K562 (cell line): ENCODE results near the gene DAGLA. TPM values are rescaled to one million over a fixed set of nuclear protein-coding genes. Genes with fewer than 3 reads are reported as not detected.

ENCODE experiments used
- ARID2 ChIP-seq: fragments of 450-650 bp; IDR thresholded peaks from 2 replicates; pipeline ENCODE4 v1.6.1; 2017; ENCODE audit warnings: antibody characterized with exemption, mild to moderate bottlenecking
- CCNT2 ChIP-seq: IDR thresholded peaks from 2 replicates; pipeline ENCODE4 v1.6.1; 2011; ENCODE audit warnings: borderline replicate concordance, low read depth, mild to moderate bottlenecking, moderate library complexity, mixed read lengths, low read length; ENCODE audit not compliant: insufficient read length; ENCODE audit errors: extremely low read depth
- CSDE1 ChIP-seq, 2 experiments: fragments of 450-650 bp; IDR thresholded peaks; 2 replicates each; pipeline ENCODE4 v1.6.1; 2016; ENCODE audit warnings: mild to moderate bottlenecking in 1 of 2
- FOSL1 ChIP-seq: fragments of 200-800 bp; sonication (Bioruptor generic); conservative IDR thresholded peaks from 2 replicates; pipeline ENCODE4 v1.6.1; 2016; ENCODE audit warnings: missing genetic modification characterization, missing compliant biosample characterization
- HOXB6 ChIP-seq: fragments of 250-450 bp; sonication (Bioruptor Pico); IDR thresholded peaks from 2 replicates; pipeline ENCODE4 v1.5.1; 2022; ENCODE audit warnings: mild to moderate bottlenecking, borderline replicate concordance
- JUND ChIP-seq, 2 experiments: IDR thresholded peaks; 2 replicates in 1 of 2; 3 replicates in 1 of 2; pipeline ENCODE4 v1.6.1; 2011; ENCODE audit warnings: borderline replicate concordance in 2 of 2, low read depth in 2 of 2, low read length in 2 of 2, improper control_type of control experiment in 1 of 2, missing biosample characterization in 1 of 2, missing genetic modification characterization in 1 of 2, missing genetic modification reagents in 1 of 2
- LEF1 ChIP-seq: fragments of 450-650 bp; IDR thresholded peaks from 2 replicates; pipeline ENCODE4 v1.6.1; 2016; ENCODE audit warnings: mild to moderate bottlenecking
- NFRKB ChIP-seq: fragments of 450-650 bp; IDR thresholded peaks from 2 replicates; pipeline ENCODE4 v1.6.1; 2016; ENCODE audit warnings: low read depth
- OTX1 ChIP-seq: fragments of 450-650 bp; formaldehyde crosslinking; IDR thresholded peaks from 2 replicates; pipeline ENCODE4 v1.4.0; 2022; ENCODE audit warnings: mild to moderate bottlenecking
- PPARD ChIP-seq: fragments of 250-450 bp; sonication (Bioruptor Pico); IDR thresholded peaks from 2 replicates; pipeline ENCODE4 v1.8.0; 2022; ENCODE audit warnings: inconsistent platforms, mild to moderate bottlenecking, moderate library complexity
- RB1 ChIP-seq: fragments of 450-650 bp; IDR thresholded peaks from 2 replicates; pipeline ENCODE4 v1.6.1; 2017; ENCODE audit warnings: low read depth, mild to moderate bottlenecking
- SETDB1 ChIP-seq: IDR thresholded peaks from one replicate; pipeline ENCODE4 v1.6.1; 2012; ENCODE audit warnings: low read length, control low read depth, inconsistent platforms
- TFAM ChIP-seq: fragments of 250-450 bp; sonication (Bioruptor Pico); conservative IDR thresholded peaks from 2 replicates; pipeline ENCODE4 v1.5.0; 2021; ENCODE audit warnings: mild to moderate bottlenecking, moderate library complexity
- TSC22D4 ChIP-seq: fragments of 450-650 bp; IDR thresholded peaks from 2 replicates; pipeline ENCODE4 v1.6.1; 2016; ENCODE audit warnings: missing genetic modification characterization, missing biosample characterization, control low read depth
- ZFP36 ChIP-seq: fragments of 150-350 bp; IDR thresholded peaks from 2 replicates; pipeline ENCODE4 v1.6.1; 2018; ENCODE audit warnings: low read length, low read depth; ENCODE audit not compliant: partially characterized antibody
- ZFPM2 ChIP-seq: fragments of 250-450 bp; sonication (Bioruptor Pico); IDR thresholded peaks from 2 replicates; pipeline ENCODE4 v1.5.1; 2022; ENCODE audit warnings: mild to moderate bottlenecking
- polyA plus RNA-seq, 8 experiments: library from polyadenylated mRNA; depleted of rRNA in 4 of 8; stranded (reverse) in 5 of 8; unstranded in 3 of 8; fragments of >200 nt; fragmentation: Nextera tagmentation in 2 of 8; fragmentation: Illumina TruSeq in 1 of 8; extraction: Ambion mirVana in 2 of 8; extraction: Trizol in 1 of 8; gene quantifications; 2 replicates each; pipeline versions ENCODE4 v1.2.1 to v1.2.3, GENCODE V29; 2011 to 2014; ENCODE audit warnings: inconsistent platforms in 1 of 8, missing spikeins in 1 of 8
- total RNA-seq, 7 experiments: library from RNA; depleted of rRNA in 6 of 7; stranded (reverse); fragments of >200 nt in 6 of 7; fragmentation: Illumina TruSeq in 2 of 7; extraction: Trizol in 2 of 7; gene quantifications; 2 replicates each; pipeline versions ENCODE4 v1.2.1 to v1.2.3, GENCODE V29; 2011 to 2021; ENCODE audit warnings: low replicate concordance in 1 of 7
- TF ChIP-seq, protein P1 (sequence below): fragments of 250-450 bp; sonication (Bioruptor Pico); IDR thresholded peaks from 2 replicates; pipeline ENCODE4 v1.8.0; 2021; ENCODE audit warnings: moderate library complexity, mild to moderate bottlenecking, inconsistent platforms
- TF ChIP-seq, protein P2 (sequence below): sonication (generic); formaldehyde crosslinking; IDR thresholded peaks from 2 replicates; pipeline ENCODE4 v1.8.0; 2023; ENCODE audit warnings: missing genetic modification reagents, mild to moderate bottlenecking, borderline replicate concordance

The DAGLA gene
- total and polyA plus RNA-seq, 9 of the 15 experiments (the other 6 are each of a cell fraction or from before 2014, with no cell fraction given): 0.03 to 0.16 (median 0.04) TPM; not detected in 4

DNA sequence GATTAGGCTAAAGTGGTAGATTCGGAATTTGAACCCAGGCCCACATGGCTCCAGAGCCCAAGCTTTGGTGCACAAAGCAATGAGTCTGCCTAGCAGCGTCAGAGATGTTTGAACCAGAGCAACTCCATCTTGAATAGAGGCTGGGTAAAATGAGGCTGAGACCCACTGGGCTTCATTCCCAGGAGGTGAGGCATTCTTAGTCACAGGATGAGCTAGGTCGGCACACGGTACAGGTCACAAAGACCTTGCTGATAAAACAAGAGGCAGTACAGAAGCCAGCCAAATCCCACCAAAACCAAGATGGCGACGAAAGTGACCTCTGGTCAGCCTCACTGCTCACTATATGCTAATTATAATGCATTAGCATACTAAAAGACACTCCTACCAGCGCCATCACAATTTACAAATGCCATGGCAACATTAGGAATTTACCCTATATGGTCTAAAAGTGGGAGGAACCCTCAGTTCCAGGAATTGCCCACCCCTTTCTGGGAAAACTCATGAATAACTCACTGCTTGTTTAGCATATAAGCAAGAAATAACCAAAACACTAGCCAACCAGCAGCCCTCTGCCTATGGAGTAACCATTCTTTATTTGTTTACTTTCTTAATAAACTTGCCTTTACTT lies 40.3 kb upstream of the DAGLA start (continued):
- TF ChIP-seq, protein P1, sequence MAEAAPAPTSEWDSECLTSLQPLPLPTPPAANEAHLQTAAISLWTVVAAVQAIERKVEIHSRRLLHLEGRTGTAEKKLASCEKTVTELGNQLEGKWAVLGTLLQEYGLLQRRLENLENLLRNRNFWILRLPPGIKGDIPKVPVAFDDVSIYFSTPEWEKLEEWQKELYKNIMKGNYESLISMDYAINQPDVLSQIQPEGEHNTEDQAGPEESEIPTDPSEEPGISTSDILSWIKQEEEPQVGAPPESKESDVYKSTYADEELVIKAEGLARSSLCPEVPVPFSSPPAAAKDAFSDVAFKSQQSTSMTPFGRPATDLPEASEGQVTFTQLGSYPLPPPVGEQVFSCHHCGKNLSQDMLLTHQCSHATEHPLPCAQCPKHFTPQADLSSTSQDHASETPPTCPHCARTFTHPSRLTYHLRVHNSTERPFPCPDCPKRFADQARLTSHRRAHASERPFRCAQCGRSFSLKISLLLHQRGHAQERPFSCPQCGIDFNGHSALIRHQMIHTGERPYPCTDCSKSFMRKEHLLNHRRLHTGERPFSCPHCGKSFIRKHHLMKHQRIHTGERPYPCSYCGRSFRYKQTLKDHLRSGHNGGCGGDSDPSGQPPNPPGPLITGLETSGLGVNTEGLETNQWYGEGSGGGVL (CRISPR knock-in tag): no peak
- TF ChIP-seq OTX1 (CRISPR knock-in tag): no peak
- no peak for TF ChIP-seq LEF1
- no peak for TF ChIP-seq CCNT2
- TF ChIP-seq CSDE1 (IDR thresholded peaks at IDR 0.05): no peak
- TF ChIP-seq, protein P2, sequence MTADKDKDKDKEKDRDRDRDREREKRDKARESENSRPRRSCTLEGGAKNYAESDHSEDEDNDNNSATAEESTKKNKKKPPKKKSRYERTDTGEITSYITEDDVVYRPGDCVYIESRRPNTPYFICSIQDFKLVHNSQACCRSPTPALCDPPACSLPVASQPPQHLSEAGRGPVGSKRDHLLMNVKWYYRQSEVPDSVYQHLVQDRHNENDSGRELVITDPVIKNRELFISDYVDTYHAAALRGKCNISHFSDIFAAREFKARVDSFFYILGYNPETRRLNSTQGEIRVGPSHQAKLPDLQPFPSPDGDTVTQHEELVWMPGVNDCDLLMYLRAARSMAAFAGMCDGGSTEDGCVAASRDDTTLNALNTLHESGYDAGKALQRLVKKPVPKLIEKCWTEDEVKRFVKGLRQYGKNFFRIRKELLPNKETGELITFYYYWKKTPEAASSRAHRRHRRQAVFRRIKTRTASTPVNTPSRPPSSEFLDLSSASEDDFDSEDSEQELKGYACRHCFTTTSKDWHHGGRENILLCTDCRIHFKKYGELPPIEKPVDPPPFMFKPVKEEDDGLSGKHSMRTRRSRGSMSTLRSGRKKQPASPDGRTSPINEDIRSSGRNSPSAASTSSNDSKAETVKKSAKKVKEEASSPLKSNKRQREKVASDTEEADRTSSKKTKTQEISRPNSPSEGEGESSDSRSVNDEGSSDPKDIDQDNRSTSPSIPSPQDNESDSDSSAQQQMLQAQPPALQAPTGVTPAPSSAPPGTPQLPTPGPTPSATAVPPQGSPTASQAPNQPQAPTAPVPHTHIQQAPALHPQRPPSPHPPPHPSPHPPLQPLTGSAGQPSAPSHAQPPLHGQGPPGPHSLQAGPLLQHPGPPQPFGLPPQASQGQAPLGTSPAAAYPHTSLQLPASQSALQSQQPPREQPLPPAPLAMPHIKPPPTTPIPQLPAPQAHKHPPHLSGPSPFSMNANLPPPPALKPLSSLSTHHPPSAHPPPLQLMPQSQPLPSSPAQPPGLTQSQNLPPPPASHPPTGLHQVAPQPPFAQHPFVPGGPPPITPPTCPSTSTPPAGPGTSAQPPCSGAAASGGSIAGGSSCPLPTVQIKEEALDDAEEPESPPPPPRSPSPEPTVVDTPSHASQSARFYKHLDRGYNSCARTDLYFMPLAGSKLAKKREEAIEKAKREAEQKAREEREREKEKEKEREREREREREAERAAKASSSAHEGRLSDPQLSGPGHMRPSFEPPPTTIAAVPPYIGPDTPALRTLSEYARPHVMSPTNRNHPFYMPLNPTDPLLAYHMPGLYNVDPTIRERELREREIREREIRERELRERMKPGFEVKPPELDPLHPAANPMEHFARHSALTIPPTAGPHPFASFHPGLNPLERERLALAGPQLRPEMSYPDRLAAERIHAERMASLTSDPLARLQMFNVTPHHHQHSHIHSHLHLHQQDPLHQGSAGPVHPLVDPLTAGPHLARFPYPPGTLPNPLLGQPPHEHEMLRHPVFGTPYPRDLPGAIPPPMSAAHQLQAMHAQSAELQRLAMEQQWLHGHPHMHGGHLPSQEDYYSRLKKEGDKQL (CRISPR knock-in tag): no peak
- TF ChIP-seq TSC22D4 (tag): no peak
- no peak for TF ChIP-seq PPARD (CRISPR knock-in tag)
- no peak for TF ChIP-seq ARID2
- TF ChIP-seq JUND (IDR thresholded peaks at IDR 0.05; ENCODE audit: borderline replicate concordance, low read depth, low read length): no peak
- 0 out of 3 replicates have a peak, but pooled peaks have one; percentile 43 for TF ChIP-seq JUND (tag; IDR thresholded peaks at IDR 0.05; ENCODE audit: borderline replicate concordance, low read depth, low read length)
- TF ChIP-seq TFAM (CRISPR knock-in tag): no peak
- TF ChIP-seq NFRKB: no peak
- TF ChIP-seq ZFP36: no peak
- no peak for TF ChIP-seq HOXB6 (CRISPR knock-in tag)
- no peak for TF ChIP-seq ZFPM2
- no peak for TF ChIP-seq SETDB1
- peak; percentile 57 for TF ChIP-seq FOSL1
- TF ChIP-seq RB1: no peak
